ENCODE measurements around the gene ZFPM1. TPM values are rescaled to one million over a fixed set of nuclear protein-coding genes. Genes with fewer than 3 reads are reported as not detected.
"Not testable (repeated sequence)": the region's sequence is repeated elsewhere in the genome, so short reads cannot be mapped to it uniquely, and the experiment has no call there.

The ZFPM1 gene
- total RNA-seq, 4 donors from 2014 or later, result 0.40 to 1.4 (median 0.59) TPM

DNA sequence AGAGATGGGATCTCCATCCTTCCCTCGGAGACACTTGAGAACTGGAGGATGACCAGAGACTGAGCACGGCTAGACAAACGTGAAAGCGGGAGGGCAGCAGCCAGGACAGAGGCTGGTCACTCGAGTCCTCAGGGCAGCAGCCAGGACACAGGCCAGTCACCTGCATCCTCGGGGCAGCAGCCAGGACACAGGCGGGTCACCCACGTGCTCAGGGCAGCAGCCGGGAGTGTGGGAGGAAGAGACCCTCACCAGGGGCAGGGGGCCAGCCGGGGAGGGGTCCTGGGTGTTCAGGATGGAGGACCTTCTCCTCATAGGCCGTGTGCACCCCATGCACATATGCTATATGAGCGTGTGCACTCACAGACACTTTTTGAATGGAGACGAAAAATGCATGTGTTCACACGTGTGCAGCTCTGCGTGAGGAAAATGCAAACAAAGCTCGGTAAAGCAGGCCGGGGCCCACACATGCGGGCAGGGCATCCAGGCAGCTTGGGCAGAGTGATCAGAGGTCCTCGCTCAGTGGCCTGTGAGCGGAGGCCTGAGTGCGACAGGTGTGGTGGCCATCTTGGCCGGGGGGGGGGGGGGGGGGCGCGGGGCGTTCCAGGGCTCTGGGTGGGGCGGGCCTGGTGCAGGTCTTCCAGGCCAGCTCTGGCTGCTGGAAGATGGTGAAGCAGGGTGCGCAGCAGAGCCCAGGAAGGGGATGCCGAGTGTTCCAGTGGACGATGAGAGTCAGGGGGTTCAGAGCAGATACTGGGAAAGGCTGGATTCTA is 43.6 kb upstream of the ZFPM1 start:
- Histone ChIP-seq H3K36me3 (no peaks in the 10 kb centered on the region), H3K4me1 (peaks cover 0 to 14% (median 0%) of the 10 kb centered on the region in 3 donors), H3K27me3 (peaks cover 17% of the 10 kb centered on the region), H3K9me3 (no peaks in the 10 kb centered on the region), H3K4me3 (no peak overlapping the region), H3K27ac (no peak overlapping the region)
- no peak for TF ChIP-seq POLR2A (IDR thresholded peaks at IDR 0.05)
- TF ChIP-seq POLR2AphosphoS5 (IDR thresholded peaks at IDR 0.05), result no peak
- no peak for TF ChIP-seq EP300 (IDR thresholded peaks at IDR 0.05)
- TF ChIP-seq CTCF (IDR thresholded peaks at IDR 0.05), result no peak
- 93% methylated on average over 2 of the region's 29 CpGs; no CpG with 5 or more reads in 1 of the 2 donors for WGBS, 2 donors (ENCODE audit: low coverage in 1 of 2)
- ATAC-seq, result no peak

DNA sequence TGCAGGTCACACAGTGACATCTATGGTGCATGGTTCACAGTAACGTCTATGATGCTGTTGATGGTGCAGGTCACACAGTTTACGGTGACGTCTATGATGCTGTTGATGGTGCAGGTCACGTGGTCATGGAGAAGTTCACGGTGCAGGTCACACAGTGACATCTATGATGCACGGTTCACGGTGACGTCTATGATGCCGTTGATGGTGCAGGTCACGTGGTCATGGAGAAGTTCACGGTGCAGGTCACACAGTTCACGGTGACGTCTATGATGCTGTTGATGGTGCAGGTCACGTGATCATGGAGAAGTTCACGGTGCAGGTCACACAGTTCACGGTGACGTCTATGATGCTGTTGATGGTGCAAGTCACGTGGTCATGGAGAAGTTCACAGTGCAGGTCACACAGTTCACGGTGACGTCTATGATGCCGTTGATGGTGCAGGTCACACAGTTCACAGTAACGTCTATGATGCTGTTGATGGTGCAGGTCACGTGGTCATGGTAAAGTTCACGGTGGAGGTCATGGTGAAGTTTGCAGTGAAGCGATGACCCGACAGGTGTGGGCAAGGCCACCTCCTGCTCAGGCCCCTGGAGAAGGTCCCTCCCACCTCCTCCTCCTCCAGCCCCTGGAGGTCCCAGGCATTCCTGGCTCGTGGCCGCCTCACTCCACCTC is 42.6 kb upstream of the ZFPM1 start:
- WGBS, 2 donors (ENCODE audit: low coverage in 1 of 2), result 90 to 94% methylated on average over 22 to 25 of the region's 28 CpGs

DNA sequence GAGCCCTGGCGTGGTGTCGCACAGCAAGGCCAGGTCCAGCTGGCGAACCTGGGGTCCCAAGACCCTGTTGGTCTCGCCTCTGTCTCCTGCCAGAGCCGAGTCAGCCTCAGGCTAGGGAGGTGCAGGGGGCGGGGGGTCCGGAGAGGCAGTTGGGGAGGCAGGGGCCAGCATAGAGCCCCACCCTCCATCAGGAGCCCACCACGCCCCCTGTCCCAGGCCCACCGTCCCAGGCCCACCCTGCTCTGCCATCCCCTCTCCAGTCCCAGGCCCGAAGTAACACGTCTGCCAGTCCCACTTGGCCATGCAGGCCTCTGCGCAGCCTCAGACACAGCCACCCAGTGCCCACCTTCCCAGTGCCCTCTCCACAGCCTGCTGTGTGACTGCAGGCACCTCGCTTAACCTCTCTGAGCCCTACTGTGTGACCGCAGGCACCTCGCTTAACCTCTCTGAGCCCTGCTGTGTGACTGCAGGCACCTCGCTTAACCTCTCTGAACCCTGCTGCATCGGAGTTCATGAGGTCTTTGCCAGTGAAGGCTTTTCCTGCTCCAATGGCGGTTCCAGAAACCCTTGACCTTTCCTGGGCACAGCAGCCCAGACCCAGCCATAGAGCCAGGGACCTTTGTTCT is 41.0 kb upstream of the ZFPM1 start:
- ATAC-seq, result no peak
- Histone ChIP-seq H3K4me1 (no peaks in the 10 kb centered on the region), H3K4me3 (no peak overlapping the region), H3K36me3 (no peaks in the 10 kb centered on the region), H3K27me3 (peaks cover 7% of the 10 kb centered on the region), H3K9me3 (no peaks in the 10 kb centered on the region), H3K27ac (no peak overlapping the region)
- WGBS, 2 donors (ENCODE audit: low coverage in 1 of 2), result 94% methylated on average over 7 of the region's 18 CpGs; no CpG with 5 or more reads in 1 of the 2 donors
- no peak for TF ChIP-seq CTCF (IDR thresholded peaks at IDR 0.05)
- no peak for TF ChIP-seq POLR2AphosphoS5 (IDR thresholded peaks at IDR 0.05)
- no peak for TF ChIP-seq POLR2A (IDR thresholded peaks at IDR 0.05)

More for the DNA sequence above, 42.6 kb upstream of the ZFPM1 start:
- Histone ChIP-seq H3K27me3 (peaks cover 17% of the 10 kb centered on the region), H3K4me1 (peaks cover 0 to 12% (median 0%) of the 10 kb centered on the region in 3 donors)
- not testable (repeated sequence) for H3K9me3 ChIP-seq, ATAC-seq, H3K27ac ChIP-seq, H3K4me3 ChIP-seq, H3K36me3 ChIP-seq

- WGBS, 2 donors (ENCODE audit: low coverage in 1 of 2), result 73 to 74% methylated on average over 4 to 6 of the region's 16 CpGs
- TF ChIP-seq POLR2AphosphoS5 (IDR thresholded peaks at IDR 0.05) (no peak), EP300 (IDR thresholded peaks at IDR 0.05) (no peak), CTCF (IDR thresholded peaks at IDR 0.05) (no peak), POLR2A (IDR thresholded peaks at IDR 0.05) (no peak)
- Histone ChIP-seq H3K27ac (no peak overlapping the region), H3K4me3 (no peak overlapping the region), H3K9me3 (no peaks in the 10 kb centered on the region), H3K27me3 (peaks cover 7% of the 10 kb centered on the region), H3K36me3 (no peaks in the 10 kb centered on the region), H3K4me1 (no peaks in the 10 kb centered on the region)
- no peak for ATAC-seq
Observed at GRCh38 chr16:88412766-88413165, 40.3 kb upstream of the ZFPM1 start.

DNA sequence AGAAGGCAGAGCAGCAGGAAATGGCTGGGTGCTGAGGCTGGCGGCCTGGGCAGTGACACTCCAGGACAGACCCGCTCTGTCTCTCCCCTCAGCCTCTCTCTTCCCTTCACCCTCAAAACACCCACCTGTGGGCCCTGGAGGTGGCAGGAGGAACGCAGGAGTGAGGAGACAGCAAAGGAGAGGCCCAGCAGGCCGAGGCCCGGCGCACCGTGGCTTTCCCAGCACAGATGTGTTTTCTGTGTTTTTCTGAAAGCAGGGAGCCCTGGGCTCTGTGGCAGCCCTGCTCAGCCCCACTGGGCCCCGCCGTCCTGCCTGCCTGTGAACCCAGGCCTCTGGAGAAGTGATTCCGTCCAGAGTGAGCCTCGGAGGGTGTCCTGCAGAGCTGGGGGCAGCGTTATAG is 39.8 kb upstream of the ZFPM1 start:
- no peak for ATAC-seq
- Histone ChIP-seq H3K4me1 (no peaks in the 10 kb centered on the region), H3K27ac (no peak overlapping the region), H3K27me3 (peaks cover 11% of the 10 kb centered on the region), H3K4me3 (no peak overlapping the region), H3K36me3 (no peaks in the 10 kb centered on the region), H3K9me3 (no peaks in the 10 kb centered on the region)
- 50 to 100% methylated on average over 2 of the region's 12 CpGs for WGBS, 2 donors (ENCODE audit: low coverage in 1 of 2)
- TF ChIP-seq POLR2A (IDR thresholded peaks at IDR 0.05) (no peak), POLR2AphosphoS5 (IDR thresholded peaks at IDR 0.05) (no peak), CTCF (IDR thresholded peaks at IDR 0.05) (no peak), EP300 (IDR thresholded peaks at IDR 0.05) (no peak)
